GM13976 (cell line): ENCODE data around the gene PAPPA.

ENCODE experiments used
- DNase-seq: peaks from one replicate; pipeline ENCODE4 v3.0.0; 2012; ENCODE audit warnings: low spot score
- CTCF ChIP-seq: IDR thresholded peaks from 2 replicates; pipeline ENCODE4 v1.5.1; 2012; ENCODE audit warnings: borderline replicate concordance, mild to moderate bottlenecking; ENCODE audit not compliant: insufficient read depth; ENCODE audit errors: extremely low read depth, missing control alignments, control extremely low read depth
- in situ Hi-C: fragments of 300-500 bp; cut with MboI; formaldehyde crosslinking; loops from one replicate; pipeline ENCODE4 v1.12.0; 2022; ENCODE audit warnings: low sequenced_read_pairs, mixed read lengths, inconsistent platforms; ENCODE audit not compliant: unreplicated experiment

The PAPPA gene

DNA sequence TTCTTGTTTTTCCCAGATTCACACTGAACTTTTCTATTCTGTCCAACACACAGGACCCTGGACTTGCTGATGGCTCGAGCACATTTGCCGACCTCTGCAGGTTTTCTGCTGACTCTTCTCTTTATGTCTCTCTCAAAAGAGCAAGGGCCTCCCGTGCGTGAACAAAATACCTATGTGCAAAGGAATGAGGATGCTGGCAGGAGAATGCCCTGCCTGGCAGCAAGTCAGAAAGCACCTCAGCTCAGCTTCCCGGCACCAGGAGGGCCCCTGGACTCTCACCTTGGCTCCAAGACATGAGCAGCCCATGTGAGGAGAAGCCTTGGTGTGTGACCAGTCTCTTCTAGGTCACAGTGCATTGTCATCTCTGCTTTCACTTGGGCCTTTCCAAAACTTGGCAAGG lies 36.1 kb downstream of the PAPPA start:
- no peak for DNase-seq
- in situ Hi-C loops, result no loop called here
- no peak for TF ChIP-seq CTCF

GRCh38 chr9:116190637-116191396 lies 37.2 kb downstream of the PAPPA start:
- no peak for DNase-seq
- TF ChIP-seq CTCF, result no peak
- in situ Hi-C loops, result no loop called here

DNA sequence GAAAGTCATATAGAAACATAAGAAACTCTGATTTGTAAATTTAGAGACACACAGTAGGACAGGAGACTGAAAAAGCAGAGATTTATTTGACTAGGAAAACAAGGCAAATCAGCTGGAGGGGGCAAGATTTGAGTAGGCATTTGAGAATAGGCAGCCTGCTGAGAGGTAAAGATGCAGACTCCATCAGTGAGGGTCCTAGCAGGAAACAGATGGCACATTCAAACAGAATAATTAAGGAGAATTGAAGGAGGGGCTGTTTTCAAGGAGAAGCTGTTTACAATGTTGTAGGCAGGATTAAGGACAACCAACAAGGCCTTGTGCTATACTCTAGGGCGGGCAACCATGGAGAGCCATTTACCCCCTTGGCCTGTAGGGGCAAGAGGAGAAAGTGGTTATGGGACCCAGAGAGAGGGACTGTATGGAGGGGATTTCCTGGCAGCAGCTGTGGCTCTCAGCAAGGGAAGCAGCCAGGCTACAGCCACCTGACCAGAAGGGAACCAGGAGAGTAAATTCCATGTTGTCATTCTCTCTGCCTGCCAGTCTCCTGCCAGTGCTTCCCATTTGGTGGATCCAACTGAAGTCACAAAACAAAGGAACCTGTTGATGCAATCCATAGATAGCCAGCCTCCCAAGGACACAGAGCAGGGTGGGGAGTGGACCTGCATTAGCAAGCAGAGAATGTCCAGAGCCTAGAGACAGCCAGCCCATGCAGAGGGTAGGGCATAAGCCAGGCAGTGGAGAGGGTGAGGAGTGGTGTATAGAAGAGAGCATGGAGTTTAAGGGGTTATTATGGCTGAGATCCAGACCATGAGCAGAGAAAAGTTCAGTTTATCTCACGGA lies 38.2 kb downstream of the PAPPA start:
- in situ Hi-C loops, result no loop called here
- no peak for DNase-seq

DNA sequence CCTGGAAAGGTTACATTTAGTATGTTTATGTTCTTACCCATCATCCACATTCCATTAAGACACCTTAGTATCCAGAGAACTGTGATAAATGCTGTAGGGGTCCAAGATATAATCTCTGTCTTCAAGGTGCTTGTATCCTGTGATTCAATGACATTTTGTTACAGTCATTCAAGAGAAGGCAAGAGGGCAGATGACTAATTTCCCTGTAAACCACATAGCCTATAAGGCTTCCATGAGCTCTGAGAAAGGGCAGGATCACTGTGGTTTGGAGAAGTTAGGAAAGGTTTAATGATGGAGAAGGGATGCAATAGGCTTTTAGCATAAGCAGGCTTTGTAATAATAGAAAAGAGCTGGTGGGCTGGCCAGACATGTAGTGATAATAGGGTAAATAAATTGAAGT lies 40.0 kb downstream of the PAPPA start:
- in situ Hi-C loops, result no loop called here
- no peak for TF ChIP-seq CTCF
- no peak for DNase-seq

More for the DNA sequence above, 38.2 kb downstream of the PAPPA start:
- TF ChIP-seq CTCF, result no peak

DNA sequence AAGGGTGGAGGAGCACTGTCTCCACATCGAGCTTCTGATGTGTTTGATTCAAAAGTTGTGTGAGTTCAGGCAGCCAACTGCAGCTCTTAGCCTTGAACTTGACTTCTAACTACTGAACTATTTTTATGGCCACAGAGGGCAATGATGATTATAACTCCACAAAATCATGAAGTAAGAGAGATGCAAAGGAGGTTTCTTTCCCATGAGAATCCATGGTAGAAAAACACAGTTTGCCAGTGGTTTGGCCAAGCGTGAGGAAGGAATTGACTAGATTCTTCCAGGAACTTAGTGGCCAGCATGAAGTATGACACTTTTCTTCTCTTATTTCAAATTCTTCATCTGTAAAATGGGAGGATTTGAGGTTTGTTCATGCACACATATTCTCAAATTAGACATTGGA lies 43.2 kb downstream of the PAPPA start:
- in situ Hi-C loops, result no loop called here
- no peak for TF ChIP-seq CTCF
- no peak for DNase-seq

DNA sequence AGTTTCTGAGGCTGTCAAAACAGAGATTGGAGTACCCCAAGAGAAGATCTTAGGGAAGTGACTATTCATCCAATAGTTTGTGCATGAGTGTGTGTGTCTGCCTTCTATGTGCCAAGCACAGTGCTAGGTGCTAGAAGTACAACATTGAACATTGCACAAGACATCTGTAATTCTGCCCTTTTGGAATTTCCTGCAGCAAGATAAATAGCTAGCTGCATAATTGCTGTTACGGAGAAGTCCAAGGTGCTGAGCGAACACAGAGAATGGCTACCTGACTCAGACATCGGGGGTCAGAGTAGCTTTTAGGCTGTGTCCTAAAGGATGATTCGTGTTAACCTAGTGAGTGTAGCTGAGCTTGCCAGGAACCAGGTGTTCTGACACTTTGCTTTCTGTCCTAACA lies 44.8 kb downstream of the PAPPA start:
- TF ChIP-seq CTCF, result no peak
- DNase-seq, result no peak
- in situ Hi-C loops, result no loop called here
